ENCODE measurements around the gene NUP214.
"Not testable (repeated sequence)": the region's sequence is repeated elsewhere in the genome, so short reads cannot be mapped to it uniquely, and the experiment has no call there.

NUP214 gene

DNA sequence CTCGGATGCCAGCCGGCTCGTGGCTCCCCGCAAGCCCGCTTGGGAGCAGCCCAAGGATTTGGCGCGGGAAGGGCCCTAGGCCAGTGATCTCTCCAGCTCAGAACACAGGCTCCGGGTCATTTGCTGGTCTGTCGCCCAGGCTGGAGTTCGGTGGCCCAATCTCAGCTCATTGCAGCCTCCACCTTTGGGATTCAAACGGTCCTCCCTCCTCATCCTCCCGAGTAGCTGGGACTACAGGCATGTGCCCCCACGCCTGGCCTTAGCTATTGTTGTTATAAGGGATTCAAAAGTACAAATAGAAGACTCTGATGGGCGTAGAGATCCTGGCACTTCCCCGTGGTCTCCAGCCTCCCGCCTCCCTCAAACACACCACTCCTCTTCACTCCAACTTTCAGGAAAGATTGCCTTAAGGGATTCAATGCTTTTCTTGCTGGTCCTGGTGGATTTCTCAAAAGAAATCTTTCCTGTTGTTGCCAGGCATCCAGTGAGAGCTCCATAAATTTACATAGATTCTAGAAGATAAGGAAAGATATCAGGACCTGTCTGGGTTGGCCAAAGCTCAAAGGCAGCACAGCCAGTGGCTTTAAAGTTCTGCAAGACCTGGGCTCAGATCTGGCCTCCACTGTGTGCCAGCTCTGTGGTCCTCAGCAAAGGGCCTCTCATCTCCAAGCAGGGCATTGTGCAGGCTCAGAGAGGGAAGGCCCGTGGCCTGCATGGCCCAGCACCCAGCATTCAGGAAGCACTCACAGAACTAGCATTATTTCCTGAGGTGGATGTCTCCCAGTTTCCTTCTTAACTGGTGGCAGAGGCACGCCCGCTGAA lies 28.0 kb upstream of the NUP214 start:
- DNase-seq, result no peak

DNA sequence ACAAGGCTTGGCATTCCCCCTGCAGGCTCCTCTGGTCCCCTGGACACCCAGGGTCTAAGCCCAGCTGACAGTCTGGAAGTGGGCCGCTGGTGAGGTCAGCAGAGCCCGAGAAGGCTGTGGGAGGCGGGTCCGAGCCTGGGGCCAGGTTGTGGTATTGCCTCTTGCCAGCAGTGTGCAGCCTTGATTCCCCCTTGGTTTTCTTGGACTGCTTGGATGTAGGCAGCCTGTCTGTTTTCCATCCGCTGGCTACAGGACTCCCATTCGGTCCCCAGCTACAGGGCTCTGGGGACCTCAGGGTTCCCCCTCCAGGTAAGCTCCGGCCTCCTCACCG lies 27.5 kb upstream of the NUP214 start:
- no peak for DNase-seq

DNA sequence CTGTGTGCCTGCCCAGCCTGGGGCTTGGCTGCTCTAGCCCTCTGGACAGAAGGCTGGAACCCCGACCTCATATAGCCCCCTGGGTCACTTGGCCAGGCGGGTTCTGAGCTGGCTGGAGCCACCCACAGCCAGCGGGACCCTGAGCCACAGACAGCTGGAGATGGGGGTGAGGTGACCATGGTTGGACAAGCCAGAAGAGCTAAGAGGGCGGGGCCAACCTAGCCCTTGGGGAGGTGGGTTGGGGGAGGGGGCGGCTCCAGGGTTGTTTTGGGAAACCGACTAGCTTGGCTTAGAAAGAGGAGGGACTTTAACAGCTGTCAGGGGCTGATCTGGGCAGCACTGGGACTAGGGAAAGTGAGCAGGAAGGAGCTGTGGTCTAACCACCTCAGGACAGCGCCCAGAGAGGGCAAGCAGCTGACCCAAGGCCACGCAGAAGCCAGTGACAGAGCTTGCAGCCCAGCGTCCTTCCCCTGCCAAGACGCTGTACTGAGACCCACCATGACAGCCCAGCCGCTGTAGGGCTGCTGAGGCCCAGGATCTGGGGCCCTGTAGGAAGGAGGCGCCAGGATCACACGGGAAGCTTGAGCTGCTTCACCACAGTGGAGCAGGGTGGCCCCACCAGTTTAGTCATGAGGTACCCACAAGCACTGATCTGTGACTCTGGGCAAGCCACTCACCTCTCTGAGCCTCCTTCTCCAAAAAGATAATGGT lies 26.8 kb upstream of the NUP214 start:
- DNase-seq, result no peak

DNA sequence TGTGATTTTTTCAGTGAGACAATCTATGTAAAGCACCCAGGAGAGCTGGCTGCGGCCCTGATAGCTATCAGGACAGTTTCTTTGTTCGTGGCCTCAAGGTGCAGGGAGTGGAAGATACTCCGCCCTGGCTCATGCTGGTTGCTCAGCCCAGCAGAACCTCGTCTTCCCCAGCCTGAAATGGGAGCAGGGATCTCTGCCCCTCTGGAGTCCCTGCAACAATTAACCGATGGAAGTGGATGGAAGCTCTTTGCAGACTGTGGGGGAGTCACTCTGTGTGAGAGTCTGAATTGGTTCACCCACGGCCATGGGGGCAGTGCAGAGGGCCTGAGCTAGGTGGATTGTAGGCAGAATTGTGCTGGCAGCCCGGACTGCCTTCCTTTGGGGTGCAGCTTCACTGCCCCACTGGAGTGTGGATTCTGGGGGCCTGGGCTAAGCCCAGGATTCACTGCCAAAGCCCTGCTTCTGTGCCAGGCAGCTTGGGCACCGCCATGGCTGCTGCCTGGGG lies 26.2 kb upstream of the NUP214 start:
- DNase-seq, result no peak

DNA sequence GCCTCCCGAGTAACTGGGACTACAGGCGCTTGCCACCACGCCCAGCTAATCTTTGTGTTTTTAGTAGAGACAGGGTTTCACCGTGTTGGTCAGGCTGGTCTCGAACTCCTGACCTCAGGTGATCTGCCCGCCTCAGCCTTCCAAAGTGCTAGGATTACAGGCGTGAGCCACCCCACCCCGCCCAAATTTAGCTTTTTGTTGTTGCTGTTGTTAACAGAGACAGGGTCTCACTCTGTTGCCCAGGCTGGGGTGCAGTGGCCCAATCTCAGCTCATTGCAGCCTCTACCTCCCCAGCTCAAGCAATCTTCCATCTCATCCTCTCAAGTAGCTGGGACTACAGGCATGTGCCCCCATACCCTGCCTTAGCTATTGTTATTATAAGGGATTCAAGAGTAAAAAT lies 25.5 kb upstream of the NUP214 start:
- DNase-seq, result not testable (repeated sequence)

DNA sequence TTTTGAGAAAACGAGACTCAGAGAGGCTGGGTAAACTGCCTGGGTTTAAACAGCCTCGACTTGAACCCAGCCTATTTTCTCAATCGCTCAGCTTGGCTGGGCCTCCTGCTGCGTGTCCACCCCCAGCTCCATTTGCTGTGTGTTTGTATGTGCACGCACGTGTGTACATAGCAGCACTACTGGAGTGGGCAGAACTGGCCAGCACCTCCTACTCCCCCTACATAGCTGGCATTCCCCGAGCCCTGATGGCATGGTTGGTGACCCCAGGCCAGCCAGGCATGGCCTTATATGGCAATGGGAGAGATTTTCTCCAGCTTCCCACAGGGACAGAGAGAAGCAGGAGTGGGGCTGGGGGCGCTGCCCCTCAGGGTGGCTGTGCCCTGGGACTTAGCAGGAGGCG lies 24.9 kb upstream of the NUP214 start:
- DNase-seq, result no peak

DNA sequence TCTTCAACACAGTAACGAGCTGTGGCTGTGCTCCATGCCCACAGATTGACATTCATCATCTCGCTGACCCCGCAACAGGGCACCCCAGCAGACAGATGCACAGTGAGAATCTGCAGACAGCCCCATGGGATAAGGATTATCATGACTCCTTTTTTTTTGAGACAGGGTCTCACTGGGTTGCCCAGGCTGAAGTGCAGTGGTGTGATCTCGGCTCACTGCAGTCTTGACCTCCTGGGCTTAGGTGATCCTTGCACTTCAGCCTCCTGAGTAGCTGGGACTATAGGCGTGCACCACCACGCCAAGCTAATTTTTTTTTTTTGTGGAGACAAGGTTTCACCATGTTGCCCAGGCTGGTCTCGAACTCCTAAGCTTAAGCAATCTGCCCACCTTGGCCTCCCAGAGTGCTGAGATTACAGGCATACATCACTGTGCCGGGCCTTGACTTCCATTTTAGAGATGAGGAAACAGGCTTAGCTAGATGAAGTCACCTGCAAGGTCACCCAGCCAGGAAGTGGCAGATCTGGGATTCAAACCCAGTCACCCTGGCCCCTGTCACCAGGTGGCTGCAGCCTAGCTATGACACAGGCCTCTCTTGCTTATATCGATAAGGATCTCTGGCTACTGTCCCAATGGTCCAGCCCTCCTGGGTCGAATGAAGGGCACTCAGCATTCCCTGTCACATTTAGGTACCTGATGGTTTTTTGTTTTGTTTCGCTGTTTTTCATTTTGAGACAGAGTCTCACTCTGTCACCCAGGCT lies 24.0 kb upstream of the NUP214 start:
- DNase-seq, result no peak

DNA sequence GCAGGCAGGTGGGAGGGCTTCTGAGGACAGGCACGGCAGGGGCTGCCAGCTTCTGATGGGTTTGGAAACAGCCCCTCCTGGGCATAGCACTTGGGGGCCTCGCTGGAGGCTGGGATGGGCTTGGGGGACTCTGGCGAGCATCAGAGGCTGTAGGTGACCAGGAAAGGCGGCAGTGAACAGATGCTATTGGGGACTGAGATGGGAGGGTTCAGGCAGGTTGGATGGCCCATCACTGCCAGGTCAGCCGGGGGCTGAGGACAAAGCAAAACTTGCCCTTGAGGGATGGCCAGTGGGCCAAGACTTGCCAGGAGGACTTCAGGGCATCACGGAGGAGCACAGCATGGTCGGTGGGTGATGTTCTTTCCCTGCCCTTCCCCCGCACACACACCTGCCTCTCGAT lies 22.4 kb upstream of the NUP214 start:
- no peak for DNase-seq

DNA sequence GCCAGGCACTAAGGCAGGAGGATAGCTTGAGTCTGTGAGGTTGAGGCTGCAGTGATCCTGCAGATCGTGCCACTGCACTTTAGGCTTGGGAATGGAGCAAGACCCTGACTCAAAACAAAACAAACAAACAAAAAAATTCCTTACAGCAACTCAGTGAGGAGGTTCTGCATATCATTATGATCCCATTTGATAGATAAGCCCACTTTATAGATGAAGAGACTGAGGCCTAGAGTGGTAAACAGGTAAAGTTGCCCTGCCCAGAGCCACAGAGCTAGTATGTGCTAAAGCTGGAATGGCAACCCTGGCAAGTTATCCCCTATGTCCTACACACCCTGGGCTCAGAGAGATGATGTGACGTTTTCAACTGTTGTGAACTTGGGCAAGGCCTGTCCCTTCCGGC lies 21.9 kb upstream of the NUP214 start:
- no peak for DNase-seq

DNA sequence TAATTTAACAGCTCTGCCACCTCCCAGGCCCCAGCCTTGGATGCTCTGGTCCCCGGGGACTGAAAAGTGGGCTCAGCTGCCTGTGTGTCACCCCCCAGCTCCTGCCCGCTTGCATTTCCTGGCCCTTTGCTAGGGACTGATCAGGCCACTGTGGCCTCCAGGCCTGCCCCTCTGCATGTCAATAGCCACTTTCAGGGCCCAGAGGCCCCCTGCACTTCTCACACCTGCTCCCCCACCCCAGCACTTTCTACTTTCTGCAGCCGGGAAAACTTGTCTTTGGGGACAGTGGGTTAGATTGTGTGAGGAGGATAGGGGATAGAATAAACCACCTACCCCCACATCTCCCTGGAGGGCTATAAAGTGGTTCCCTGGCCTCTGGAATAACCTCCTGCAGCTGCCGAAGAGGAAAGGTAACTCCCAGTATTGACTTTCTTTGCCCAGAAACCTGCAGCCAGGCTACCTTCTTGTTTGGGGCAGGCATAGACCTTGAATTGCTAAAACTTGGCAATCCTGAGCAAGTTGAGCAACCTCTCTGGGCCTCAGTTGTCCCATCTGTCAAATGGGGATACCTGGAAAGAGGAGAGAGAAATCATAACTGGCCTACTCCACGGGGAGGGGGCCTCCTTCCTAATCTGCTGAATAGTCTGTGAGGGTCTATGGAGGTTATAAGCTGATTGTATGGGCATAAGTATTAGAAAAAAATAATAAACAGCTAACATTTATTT lies 21.2 kb upstream of the NUP214 start:
- no peak for DNase-seq

DNA sequence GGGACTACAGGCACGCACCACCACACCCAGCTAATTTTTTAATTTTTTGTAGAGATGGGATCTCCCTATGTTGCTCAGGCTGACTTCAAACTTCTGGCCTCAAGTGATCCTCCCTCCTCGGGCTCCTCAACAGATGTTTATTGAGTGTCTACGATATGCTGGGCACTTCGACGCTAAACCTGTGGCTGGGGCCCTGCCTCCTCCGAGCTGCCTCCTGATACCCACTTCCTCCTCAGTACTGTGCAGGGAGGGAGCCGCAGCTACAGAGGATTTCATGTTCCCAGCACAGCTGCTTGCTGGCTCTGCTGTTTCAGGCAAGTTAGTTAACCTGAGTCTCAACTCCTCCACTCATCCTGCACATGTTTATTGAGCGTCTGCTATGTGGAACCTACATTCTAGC lies 19.4 kb upstream of the NUP214 start:
- DNase-seq, result no peak

DNA sequence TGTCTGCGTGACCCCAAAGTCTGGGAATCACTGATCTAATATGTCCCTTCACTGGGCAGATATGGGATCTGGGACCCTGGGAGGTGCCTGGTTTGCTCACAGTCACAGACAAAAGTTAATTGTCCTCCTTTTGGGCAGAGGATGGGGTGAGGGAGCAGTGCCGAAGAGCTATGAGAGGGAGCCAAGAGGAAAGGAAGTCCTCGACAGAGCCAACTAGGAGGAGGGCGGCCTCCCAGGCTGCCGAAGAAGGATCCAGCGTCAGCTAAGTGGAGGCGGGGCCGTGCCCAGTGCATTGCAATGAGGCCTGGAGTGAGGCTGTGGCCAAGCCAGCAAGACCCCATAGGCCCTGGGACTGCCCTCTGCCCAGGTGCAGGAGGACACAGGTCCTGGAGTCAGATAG lies 17.6 kb upstream of the NUP214 start:
- no peak for DNase-seq

DNA sequence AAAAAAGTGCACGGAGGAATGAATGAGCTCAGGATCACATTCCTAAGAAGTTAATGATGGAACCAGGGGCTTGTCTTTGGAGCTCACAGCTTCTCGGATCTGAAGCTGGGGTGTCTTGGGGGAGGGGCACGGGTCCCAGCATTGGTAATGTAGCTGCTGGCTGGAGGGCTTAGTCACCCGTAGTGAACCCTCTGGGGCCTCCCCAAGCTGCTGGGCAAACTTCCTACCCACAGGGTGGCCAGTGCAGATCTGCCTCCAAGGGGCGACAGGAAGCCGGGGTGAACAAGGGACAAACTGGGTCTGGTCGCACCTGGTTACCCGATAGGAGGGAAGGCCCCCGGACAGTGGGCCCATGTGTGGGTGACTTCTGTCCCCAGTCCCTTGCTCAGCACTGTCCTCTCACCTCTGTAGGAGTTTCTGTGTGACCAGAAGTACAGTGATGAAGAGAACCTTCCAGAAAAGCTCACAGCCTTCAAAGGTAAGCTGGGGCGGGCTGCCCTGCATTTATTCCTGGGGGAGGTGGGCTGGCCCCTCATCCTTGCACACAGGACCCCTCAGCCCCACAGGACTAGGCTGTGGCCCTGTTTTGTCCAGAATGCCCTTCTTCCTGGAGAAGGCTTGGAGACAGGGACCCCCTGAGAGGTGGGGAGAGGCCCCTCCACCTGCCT lies 14.1 kb upstream of the NUP214 start:
- DNase-seq, result no peak

DNA sequence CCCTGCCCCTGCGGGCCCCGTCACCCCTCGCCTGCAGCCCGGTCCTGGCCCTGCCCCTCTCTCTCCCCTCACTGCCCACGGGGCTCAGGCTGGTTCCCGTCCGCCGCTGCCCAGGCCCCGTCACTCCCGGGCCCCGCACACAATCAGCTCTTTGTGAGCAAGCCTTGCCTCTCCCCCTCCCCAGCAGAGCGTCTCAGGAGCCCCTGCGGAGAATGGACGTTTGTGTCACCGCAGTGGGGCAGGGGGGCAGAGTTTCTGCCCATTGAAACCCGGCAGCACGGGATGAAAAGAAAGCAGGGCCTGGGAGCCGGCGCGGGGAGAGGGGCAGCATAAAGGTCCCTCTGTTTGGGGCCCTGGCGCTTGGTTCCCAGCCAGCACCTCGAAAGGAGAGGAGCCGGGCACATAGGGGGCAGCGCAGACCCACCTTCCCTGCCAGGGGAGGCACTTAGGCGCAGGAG lies 13.5 kb upstream of the NUP214 start:
- no peak for DNase-seq

DNA sequence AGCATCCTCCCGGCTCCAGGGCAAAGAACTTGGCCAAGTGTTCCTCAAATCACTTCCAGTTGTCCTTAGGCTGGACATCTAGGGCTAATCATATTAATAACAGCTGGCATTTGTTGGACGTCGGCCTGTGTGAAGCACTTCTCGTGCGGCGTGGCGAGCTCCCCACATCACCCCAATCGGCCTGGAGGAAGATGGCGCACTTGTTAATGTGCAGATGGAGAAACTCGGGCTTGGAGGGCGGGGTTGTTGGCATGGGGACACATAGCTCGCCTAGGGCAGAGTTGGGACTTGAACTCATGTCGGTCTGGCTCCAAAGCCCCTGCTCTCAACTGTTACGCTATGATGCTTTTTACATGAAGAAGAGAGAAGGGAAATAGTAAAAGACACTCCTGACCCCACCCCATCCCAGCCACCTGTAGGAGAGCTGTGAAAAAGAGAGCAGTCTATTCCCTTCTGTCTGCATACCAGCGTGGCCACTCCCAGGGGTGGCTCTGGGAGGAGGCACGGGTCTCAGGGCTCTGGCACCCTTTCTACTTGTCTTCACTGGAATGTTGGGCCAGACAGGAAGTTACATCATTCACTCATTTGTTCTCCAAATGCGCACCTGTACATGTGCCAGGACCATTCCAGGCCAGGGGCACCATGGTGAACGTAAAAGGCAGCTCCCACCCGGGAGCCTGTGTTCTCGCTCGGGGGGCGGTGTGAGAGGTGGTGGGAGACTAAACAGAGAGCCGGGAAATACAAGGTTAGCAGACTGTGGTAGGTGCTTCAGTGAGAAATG lies 12.8 kb upstream of the NUP214 start:
- DNase-seq, result no peak

DNA sequence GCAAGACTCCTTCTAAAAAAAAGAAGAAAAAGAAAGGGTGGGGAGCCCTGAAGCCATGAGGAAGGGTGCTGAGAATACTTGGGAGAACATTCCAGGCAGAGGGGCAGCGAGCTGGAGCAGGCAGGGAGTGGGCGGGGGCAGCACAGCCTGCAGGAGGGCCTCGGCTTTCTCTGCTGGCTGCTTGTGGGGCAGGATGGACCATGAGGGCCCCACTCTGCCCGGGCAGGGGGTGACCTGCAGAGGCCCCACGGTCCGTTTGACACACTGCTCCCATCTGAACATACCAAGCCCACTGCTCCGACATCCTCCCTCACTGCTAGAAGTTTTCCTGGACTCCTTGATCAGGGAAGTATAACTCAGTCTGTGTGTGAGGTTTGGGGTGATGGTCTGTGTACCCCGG lies 11.7 kb upstream of the NUP214 start:
- no peak for DNase-seq

DNA sequence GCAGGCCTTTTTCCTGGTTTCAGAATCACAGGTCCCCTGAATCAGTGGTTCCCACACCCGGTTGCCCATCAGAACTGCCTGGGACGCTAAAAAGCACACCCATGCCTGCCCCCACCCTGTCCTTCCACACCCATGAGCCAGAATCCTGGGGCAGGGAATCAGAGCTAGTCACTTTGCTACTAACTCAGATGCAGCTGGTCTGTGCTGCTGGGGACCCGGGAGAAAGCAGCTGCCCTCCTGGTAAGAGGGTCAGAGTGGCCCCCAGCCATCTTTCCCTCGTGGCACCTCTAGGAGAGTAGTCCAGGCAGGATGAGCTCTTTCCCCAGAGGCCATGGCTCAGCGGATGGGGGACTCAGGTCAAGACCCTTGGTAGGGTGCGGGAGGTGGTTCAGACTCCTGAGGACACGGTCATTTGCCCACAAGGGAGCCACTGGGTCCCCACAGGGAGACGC lies 11.3 kb upstream of the NUP214 start:
- DNase-seq, result no peak

DNA sequence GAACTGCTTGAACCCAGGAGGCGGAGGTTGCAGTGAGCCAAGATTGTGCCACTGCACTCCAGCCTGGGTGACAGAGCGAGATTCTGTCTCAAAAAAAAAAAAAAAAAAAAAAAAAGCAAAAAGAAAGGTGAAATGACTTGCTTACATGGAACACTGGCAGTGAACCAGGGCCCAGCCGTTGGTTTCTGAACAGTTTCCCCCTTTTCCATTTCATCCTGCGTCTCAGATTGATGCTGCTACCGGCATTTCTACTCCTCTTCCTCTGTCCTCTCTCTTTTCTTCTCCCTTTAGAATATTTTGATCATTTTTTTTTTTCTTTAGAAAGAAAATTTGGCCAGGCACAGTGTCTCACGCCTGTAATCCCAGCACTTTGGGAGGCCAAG lies 10.0 kb upstream of the NUP214 start:
- DNase-seq, result not testable (repeated sequence)

DNA sequence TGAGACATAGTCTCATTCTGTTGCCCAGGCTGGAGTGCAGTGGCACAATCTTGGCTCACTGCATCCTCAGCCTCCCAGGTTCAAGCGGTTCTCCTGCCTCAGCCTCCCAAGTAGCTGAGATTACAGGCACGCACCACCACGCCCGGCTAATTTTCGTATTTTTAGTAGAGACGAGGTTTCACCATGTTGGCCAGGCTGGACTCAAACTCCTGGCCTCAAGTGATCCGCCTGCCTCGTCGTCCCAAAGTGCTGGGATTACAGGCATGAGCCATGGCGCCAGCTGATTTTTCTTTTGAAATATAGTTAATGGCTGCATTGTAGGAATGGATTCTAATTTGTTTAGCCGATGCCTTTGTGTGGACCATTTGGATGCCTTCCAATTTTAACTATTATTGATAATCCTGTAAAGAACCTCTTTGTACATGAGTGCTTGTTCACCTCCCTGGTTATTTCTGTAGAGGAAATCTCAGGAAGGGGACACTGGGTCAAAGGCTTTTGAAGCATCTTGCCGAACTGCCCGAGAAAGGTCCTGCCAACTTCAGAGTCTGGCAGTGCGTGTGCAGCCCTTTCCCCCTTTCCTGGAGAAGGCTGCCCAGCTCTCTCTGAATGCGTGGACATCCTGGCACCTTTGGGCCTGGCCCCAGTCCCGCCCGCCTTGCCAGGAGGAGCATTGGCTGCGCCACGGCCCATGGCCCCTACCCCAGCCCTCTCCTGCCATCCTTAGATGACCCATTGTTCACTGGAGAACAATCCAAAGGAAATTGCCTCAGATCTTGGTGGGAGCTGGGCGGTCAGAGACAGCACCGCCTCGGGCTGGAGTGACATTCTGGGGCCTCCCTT lies 8.9 kb upstream of the NUP214 start:
- DNase-seq, result no peak

DNA sequence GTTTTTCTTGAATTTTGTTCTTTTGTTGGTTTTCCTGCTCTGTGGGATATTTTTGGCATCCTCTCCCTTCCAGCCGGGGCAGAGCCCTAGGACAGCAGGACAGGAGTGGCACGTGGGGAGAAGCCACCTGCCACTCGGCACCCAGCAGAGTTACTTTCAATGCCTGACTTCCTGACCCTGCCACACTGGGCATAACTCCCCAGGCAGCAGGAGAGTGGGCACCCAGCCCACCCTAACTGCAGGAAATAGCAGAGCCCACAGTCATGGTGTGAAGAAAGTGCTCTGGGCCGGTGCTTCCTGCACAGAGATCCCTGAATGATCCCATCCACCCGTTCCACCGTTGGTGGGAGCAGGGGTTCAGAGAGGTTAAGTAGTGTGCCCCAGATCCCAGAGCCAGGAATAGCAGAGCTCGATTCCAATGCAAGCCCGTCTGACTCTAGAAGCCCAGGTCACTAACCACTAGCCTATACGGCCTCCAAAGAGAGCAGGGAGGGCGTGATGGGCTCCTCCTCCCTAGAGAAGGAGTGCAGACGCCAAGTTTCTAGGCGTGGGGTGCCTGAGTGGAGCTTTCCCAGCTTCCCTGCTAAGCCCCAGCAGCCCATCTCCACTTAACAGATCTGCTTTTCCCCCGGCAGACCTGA lies 8.1 kb upstream of the NUP214 start:
- DNase-seq, result no peak
